Uterus (tissue), 4 donors: ENCODE measurements around the gene VAMP3. TPM values are rescaled to one million over a fixed set of nuclear protein-coding genes. Genes with fewer than 3 reads are reported as not detected.

Experiments used
- DNase-seq, 2 donors: peaks; one replicate each; pipeline ENCODE4 v3.0.0-alpha.2; 2019 to 2020
- H3K27ac ChIP-seq, 2 donors: fragments of 200-600 bp; sonication (generic); 1 replicate in 1 of 2; 2 replicates in 1 of 2; pipeline ENCODE4 v1.5.1; 2016 to 2018
- H3K27me3 ChIP-seq, 2 donors: fragments of 200-600 bp; sonication (generic); one replicate each; pipeline ENCODE4 v1.5.1; 2018 to 2019; ENCODE audit warnings: control low read depth in 1 of 2
- H3K36me3 ChIP-seq, 2 donors: fragments of 200-600 bp; sonication (generic); one replicate each; pipeline ENCODE4 v1.5.1; 2019; ENCODE audit warnings: control low read depth in 1 of 2
- H3K4me1 ChIP-seq, 2 donors: fragments of 200-600 bp; sonication (generic); one replicate each; pipeline ENCODE4 v1.5.1; 2018 to 2019; ENCODE audit warnings: control low read depth in 1 of 2
- H3K4me3 ChIP-seq, 2 donors: fragments of 200-600 bp; sonication (generic); 1 replicate in 1 of 2; 2 replicates in 1 of 2; pipeline ENCODE4 v1.5.1; 2018 to 2019; ENCODE audit warnings: mild to moderate bottlenecking in 1 of 2
- H3K9me3 ChIP-seq, 2 donors: fragments of 200-600 bp; sonication (generic); one replicate each; pipeline ENCODE4 v1.5.1; 2019; ENCODE audit warnings: control low read depth in 1 of 2
- CTCF ChIP-seq, 4 experiments: fragments of 200-600 bp in 2 of 4; fragments of 450-650 bp in 2 of 4; sonication (generic) in 2 of 4; IDR thresholded peaks; one replicate each; pipeline ENCODE4 v1.5.1; 2016 to 2019; ENCODE audit warnings: antibody characterized with exemption in 4 of 4, mild to moderate bottlenecking in 2 of 4, moderate library complexity in 1 of 4
- POLR2A ChIP-seq, 2 donors: fragments of 450-650 bp; IDR thresholded peaks; one replicate each; pipeline ENCODE4 v1.6.1; 2016; ENCODE audit warnings: antibody characterized with exemption in 2 of 2, mild to moderate bottlenecking in 1 of 2, moderate library complexity in 1 of 2
- intact Hi-C: fragments of 100-400 bp; cut with DNase I; formaldehyde crosslinking; loops from one replicate; pipeline ENCODE4 v1.15.1; 2023; ENCODE audit warnings: low total_unique reads
- total RNA-seq, 4 donors: library from RNA; depleted of rRNA in 3 of 4; stranded (reverse); fragments of >200 nt in 3 of 4; gene quantifications; one replicate each; pipeline versions ENCODE4 v1.1.0 to v1.2.4, GENCODE V29; 2014 to 2023
- donor health status: DM: yes; HTN: yes; CAD: no.

VAMP3 gene
- total RNA-seq, 4 donors from 2014 or later = 41.0 to 128 (median 71.8) TPM

DNA sequence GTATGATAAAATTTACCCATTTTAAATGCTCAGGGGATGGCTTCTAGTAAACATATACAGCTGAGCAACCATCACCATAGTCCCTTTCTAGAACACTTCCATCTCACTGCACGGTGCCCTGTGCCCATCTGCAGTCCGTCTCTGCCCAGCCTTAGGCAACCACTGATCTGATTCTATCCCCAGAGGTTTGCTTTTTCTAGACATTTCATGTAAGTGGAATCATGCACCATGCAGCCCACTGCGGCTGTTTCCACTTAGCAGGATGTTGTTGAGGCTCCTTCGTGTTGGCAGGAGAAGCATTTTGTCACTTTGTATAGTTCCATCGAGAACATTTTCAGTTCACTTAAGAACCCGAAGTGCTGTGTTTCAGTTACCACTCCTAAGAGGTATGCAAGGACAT lies 27.8 kb upstream of the VAMP3 start:
- TF ChIP-seq POLR2A (IDR thresholded peaks at IDR 0.05) = no peak
- TF ChIP-seq CTCF (IDR thresholded peaks at IDR 0.05) = no peak
- H3K4me1 ChIP-seq = no peaks in the 10 kb centered on the region
- H3K27ac ChIP-seq = no peak overlapping the region
- no peak overlapping the region for H3K4me3 ChIP-seq
- H3K9me3 ChIP-seq = no peaks in the 10 kb centered on the region
- DNase-seq = no peak
- no peaks in the 10 kb centered on the region for H3K36me3 ChIP-seq
- intact Hi-C loops = no loop called here
- no peaks in the 10 kb centered on the region for H3K27me3 ChIP-seq

DNA sequence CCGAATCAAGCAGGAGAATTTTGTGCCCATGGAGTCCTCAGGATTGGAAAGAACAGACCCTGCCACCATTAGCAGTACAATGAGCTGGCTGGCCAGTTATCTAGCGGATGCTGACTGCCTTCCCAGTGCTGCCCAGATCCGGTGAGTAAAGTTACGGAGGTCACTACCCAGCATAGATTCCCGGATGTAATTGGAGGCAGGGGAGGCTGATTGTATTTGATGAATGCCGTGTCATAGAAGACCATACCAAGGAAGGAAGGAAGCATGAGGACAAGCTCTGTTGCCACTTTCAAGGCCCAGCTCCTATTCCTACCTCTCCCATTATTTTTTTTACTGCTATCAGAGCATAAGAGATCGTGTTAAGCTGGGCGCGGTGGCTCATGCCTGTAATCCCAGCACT lies 26.2 kb upstream of the VAMP3 start:
- no peak for TF ChIP-seq CTCF (IDR thresholded peaks at IDR 0.05)
- no peak for TF ChIP-seq POLR2A (IDR thresholded peaks at IDR 0.05)
- no peaks in the 10 kb centered on the region for H3K36me3 ChIP-seq
- intact Hi-C loops = no loop called here
- no peaks in the 10 kb centered on the region for H3K9me3 ChIP-seq
- H3K27ac ChIP-seq = no peak overlapping the region
- no peak for DNase-seq
- no peak overlapping the region for H3K4me3 ChIP-seq
- H3K4me1 ChIP-seq = no peaks in the 10 kb centered on the region
- H3K27me3 ChIP-seq = no peaks in the 10 kb centered on the region

DNA sequence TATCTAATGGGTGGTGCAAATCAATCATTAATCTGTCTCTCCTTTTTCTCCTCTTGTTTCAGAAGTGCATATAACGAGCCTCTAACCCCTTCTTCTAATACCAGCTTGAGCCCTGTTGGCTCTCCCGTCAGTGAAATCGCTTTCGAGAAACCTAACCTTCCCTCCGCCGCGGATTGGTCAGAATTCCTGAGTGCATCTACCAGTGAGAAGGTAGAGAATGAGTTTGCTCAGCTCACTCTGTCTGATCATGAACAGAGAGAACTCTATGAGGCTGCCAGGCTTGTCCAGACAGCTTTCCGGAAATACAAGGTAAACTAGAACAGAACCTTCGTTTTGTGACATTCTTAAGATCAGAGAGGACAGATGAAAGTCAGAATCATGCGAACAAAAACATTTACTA lies 25.3 kb upstream of the VAMP3 start:
- H3K9me3 ChIP-seq = no peaks in the 10 kb centered on the region
- no peak for DNase-seq
- no peaks in the 10 kb centered on the region for H3K27me3 ChIP-seq
- no peak overlapping the region for H3K4me3 ChIP-seq
- H3K36me3 ChIP-seq = no peaks in the 10 kb centered on the region
- TF ChIP-seq CTCF (IDR thresholded peaks at IDR 0.05) = no peak
- TF ChIP-seq POLR2A (IDR thresholded peaks at IDR 0.05) = no peak
- H3K27ac ChIP-seq = no peak overlapping the region
- H3K4me1 ChIP-seq = no peaks in the 10 kb centered on the region
- intact Hi-C loops = no loop called here

GRCh38 chr1:7747605-7748004 lies 23.5 kb upstream of the VAMP3 start:
- TF ChIP-seq POLR2A (IDR thresholded peaks at IDR 0.05) = no peak
- no peak for TF ChIP-seq CTCF (IDR thresholded peaks at IDR 0.05)
- no peaks in the 10 kb centered on the region for H3K36me3 ChIP-seq
- H3K4me3 ChIP-seq = no peak overlapping the region
- H3K27me3 ChIP-seq = no peaks in the 10 kb centered on the region
- no peak overlapping the region for H3K27ac ChIP-seq
- intact Hi-C loops = no loop called here
- no peak for DNase-seq
- no peaks in the 10 kb centered on the region for H3K9me3 ChIP-seq
- no peaks in the 10 kb centered on the region for H3K4me1 ChIP-seq

- no peak overlapping the region for H3K4me3 ChIP-seq
- H3K27me3 ChIP-seq = no peaks in the 10 kb centered on the region
- no peak for DNase-seq
- intact Hi-C loops = no loop called here
- H3K36me3 ChIP-seq = no peaks in the 10 kb centered on the region
- no peaks in the 10 kb centered on the region for H3K9me3 ChIP-seq
- TF ChIP-seq CTCF (IDR thresholded peaks at IDR 0.05) (no peak), POLR2A (IDR thresholded peaks at IDR 0.05) (no peak)
- H3K4me1 ChIP-seq = no peaks in the 10 kb centered on the region
- no peak overlapping the region for H3K27ac ChIP-seq
These were observed 22.0 kb upstream of the VAMP3 start for GRCh38 chr1:7749126-7749525.
